ENCODE measurements around the gene GIMD1. TPM values are rescaled to one million over a fixed set of nuclear protein-coding genes. Genes with fewer than 3 reads are reported as not detected.
A peak's percentile ranks its signal among the peaks of the same experiment; 100 is the strongest.
"Not testable (repeated sequence)": the region's sequence is repeated elsewhere in the genome, so short reads cannot be mapped to it uniquely, and the experiment has no call there.

The GIMD1 gene
- under 1 TPM in 1 of 8 experiments, not detected in 7; 0.20 TPM for total RNA-seq

DNA sequence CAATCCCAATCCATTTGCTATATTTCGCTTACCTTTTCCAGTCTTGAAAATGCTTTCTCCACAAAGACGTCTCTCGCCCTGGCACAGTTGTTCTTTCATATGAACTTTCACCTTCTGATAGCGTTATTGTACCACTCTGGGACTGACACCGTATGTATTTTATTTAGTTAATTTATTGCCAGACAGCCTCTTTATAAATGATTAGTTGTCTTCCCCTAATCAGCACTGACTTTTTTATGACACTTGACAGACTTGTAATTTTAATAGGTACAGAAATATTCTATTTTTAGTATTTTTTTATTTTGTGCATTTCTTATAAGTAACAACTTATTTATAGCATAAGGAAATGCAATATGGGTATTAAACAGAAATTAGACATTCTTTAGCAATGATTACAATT, at the start of gene GIMD1:
Gene GIMD1 (minus strand): TSS at position 101 of the 400 bp plus-strand sequence. CDS start 1,343 bp downstream, outside the sequence.
- H3K4me3 ChIP-seq, result no peak within 1 kb of the TSS
- no peak within 1 kb of the TSS for H3K27ac ChIP-seq
- H3K4me1 ChIP-seq (replicated peaks in 1 of 2), result no peaks in the 10 kb centered on the region
- ATAC-seq (replicated peaks in 6 of 8), result no peak
- WGBS, 10 experiments, result 78 to 100% (median 92%) methylated on average over 1 to 5 of the region's 5 CpGs
- in situ Hi-C loops (cut with MboI; ENCODE audit: low pct_unique_long_range_greater_than_20kb in 2 of 9, low sequenced_read_pairs in 9 of 9, unreplicated experiment in 9 of 9), result loop anchor here in 4 of 9 experiments (25.0 kb wide), 2 partner anchors 444 to 819 kb away; no protein-coding TSS in a partner anchor

DNA sequence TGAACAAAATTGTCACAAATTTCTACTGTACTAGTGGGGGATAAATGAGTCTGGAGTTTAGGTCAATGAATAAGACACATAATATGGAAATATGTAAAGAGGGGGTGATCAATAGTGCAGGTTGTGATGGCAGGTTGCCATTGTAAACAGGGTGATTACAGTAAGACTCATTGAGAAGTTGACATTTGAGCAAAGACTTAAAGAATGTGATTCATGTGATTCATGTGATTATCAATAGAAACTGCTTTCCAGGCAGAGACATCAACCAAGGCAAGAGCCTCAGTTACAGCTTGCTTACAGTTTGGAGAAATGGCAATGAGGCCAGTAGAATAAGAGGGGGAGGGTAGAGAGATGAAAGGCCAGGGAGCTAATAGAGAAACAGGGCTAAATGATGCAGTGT, 45.8 kb upstream of the GIMD1 start:
- H3K4me1 ChIP-seq (replicated peaks in 1 of 2), result no peaks in the 10 kb centered on the region
- no peak overlapping the region for H3K27ac ChIP-seq
- peak in 2 of 8 experiments; percentile 44 to 73 for ATAC-seq (replicated peaks in 6 of 8)
- in situ Hi-C loops (cut with MboI; ENCODE audit: low pct_unique_long_range_greater_than_20kb in 2 of 9, low sequenced_read_pairs in 9 of 9, unreplicated experiment in 9 of 9), result no loop called here
- H3K4me3 ChIP-seq, result no peak overlapping the region

DNA sequence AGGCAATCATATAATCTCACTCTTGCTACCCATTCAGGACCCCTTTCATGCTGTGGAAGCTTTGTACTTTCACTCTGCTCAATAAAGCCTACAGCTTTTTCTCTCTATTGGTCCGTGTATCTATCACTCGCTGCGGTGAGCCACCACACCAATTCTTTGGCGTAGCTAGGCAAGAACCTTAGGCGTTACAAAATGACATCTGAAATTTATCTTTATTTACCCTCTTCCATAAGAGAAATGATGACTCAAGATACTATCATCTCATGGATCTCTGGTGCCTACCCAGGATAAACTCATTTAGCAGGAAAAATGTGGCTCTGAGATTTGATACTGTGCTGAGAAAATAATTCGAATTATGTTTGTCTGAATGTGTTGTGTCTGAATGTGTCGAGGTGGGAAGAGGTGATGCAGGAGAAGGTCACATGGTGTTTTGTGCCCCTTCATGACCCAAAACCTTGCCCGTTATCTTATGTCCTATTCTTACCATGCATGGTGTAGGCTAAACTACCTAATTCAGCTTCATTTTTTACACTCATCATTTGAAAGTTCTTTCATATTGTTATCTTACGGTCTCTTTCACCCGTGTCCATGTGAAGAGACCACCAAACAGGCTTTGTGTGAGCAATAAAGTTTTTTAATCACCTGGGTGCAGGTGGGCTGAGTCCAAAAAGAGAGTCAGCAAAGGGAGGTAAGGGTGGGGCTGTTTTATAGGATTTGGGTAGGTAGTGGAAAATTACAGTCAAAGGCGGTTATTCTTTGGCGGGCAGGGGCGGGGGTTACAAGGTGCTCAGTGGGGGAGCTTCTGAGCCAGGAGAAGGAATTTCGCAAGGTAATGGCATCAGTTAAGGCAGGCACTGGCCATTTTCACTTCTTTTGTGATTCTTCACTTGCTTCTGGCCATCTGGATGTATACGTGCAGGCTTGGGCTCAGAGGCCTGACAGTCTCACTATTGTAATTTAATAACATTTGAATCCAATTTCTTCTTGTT, 41.6 kb upstream of the GIMD1 start:
- no peak for ATAC-seq (replicated peaks in 6 of 8)
- in situ Hi-C loops (cut with MboI; ENCODE audit: low pct_unique_long_range_greater_than_20kb in 2 of 9, low sequenced_read_pairs in 9 of 9, unreplicated experiment in 9 of 9), result no loop called here
- 78 to 98% (median 88%) methylated on average over 4 to 14 of the region's 15 CpGs; no CpG with 5 or more reads in 1 of the 10 experiments for WGBS, 10 experiments
- no peak overlapping the region for H3K4me3 ChIP-seq
- H3K27ac ChIP-seq, result no peak overlapping the region
- no peaks in the 10 kb centered on the region for H3K4me1 ChIP-seq (replicated peaks in 1 of 2)

DNA sequence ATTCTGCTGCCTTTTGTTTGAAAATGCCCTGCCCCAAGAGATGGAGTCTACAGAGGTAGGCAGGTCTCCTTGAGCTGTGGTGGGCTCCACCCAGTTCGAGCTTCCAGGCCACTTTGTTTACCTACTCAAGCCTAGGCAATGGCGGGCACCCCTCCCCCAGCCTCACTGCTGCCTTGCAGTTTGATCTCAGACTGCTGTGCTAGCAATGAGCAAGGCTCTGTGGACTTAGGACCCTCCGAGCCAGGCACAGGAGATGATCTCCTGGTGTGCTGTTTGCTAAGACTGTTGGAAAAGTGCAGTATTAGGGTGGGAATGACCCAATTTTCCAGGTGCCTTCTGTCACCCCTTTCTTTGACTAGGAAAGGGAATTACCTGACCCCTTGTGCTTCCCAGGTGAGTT, 39.4 kb upstream of the GIMD1 start:
- H3K27ac ChIP-seq; ATAC-seq (replicated peaks in 6 of 8); in situ Hi-C loops (cut with MboI; ENCODE audit: low pct_unique_long_range_greater_than_20kb in 2 of 9, low sequenced_read_pairs in 9 of 9, unreplicated experiment in 9 of 9); H3K4me1 ChIP-seq (replicated peaks in 1 of 2); H3K4me3 ChIP-seq: not testable (repeated sequence)
- WGBS, 10 experiments, result 100% methylated on average over 1 of the region's 3 CpGs; no CpG with 5 or more reads in 9 of the 10 experiments

- in situ Hi-C loops (cut with MboI; ENCODE audit: low pct_unique_long_range_greater_than_20kb in 2 of 9, low sequenced_read_pairs in 9 of 9, unreplicated experiment in 9 of 9), result no loop called here
- WGBS, 10 experiments, result 50 to 100% (median 83%) methylated on average over 1 to 3 of the region's 3 CpGs
- Histone ChIP-seq H3K4me3 (no peak overlapping the region), H3K27ac (no peak overlapping the region), H3K4me1 (replicated peaks in 1 of 2) (no peaks in the 10 kb centered on the region)
- no peak for ATAC-seq (replicated peaks in 6 of 8)
These were observed 32.6 kb upstream of the GIMD1 start for GRCh38 chr4:106401157-106401556.

DNA sequence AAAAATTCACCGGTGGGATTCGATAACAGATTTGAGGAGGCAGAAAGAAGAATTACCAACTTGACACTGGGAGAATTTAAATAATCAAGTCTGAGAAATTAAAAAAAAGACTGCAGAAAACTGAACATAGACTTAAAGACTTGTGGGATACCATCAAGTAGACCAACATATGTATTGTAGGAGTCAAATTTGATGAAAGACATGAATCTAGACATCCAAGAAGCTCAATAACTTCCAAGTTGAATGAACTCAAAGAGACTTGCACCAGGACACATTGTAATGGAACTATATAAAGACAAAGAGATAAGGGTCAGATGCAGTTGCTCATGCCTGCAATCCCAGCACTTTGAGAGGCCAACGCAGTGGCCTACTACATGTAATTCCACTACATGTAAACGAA, 30.3 kb upstream of the GIMD1 start:
- ATAC-seq (replicated peaks in 6 of 8); H3K27ac ChIP-seq; H3K4me3 ChIP-seq; in situ Hi-C loops (cut with MboI; ENCODE audit: low pct_unique_long_range_greater_than_20kb in 2 of 9, low sequenced_read_pairs in 9 of 9, unreplicated experiment in 9 of 9); H3K4me1 ChIP-seq (replicated peaks in 1 of 2): not testable (repeated sequence)
- 0 to 69% (median 8%) methylated on average over 1 to 2 of the region's 4 CpGs; no CpG with 5 or more reads in 6 of the 10 experiments for WGBS, 10 experiments

GRCh38 chr4:106395582-106395981, 27.0 kb upstream of the GIMD1 start:
- no peak for ATAC-seq (replicated peaks in 6 of 8)
- Histone ChIP-seq H3K27ac (no peak overlapping the region), H3K4me3 (no peak overlapping the region), H3K4me1 (replicated peaks in 1 of 2) (no peaks in the 10 kb centered on the region)
- 8 to 100% (median 43%) methylated on average over 1 to 2 of the region's 2 CpGs; no CpG with 5 or more reads in 1 of the 10 experiments for WGBS, 10 experiments
- in situ Hi-C loops (cut with MboI; ENCODE audit: low pct_unique_long_range_greater_than_20kb in 2 of 9, low sequenced_read_pairs in 9 of 9, unreplicated experiment in 9 of 9), result no loop called here

GRCh38 chr4:106385853-106386393, 17.3 kb upstream of the GIMD1 start:
- WGBS, 10 experiments, result 50 to 100% (median 83%) methylated on average over 1 to 5 of the region's 6 CpGs; no CpG with 5 or more reads in 5 of the 10 experiments
- in situ Hi-C loops (cut with MboI; ENCODE audit: low pct_unique_long_range_greater_than_20kb in 2 of 9, low sequenced_read_pairs in 9 of 9, unreplicated experiment in 9 of 9), result no loop called here
- Histone ChIP-seq H3K4me3 (no peak overlapping the region), H3K27ac (no peak overlapping the region), H3K4me1 (replicated peaks in 1 of 2) (no peaks in the 10 kb centered on the region)
- no peak for ATAC-seq (replicated peaks in 6 of 8)

DNA sequence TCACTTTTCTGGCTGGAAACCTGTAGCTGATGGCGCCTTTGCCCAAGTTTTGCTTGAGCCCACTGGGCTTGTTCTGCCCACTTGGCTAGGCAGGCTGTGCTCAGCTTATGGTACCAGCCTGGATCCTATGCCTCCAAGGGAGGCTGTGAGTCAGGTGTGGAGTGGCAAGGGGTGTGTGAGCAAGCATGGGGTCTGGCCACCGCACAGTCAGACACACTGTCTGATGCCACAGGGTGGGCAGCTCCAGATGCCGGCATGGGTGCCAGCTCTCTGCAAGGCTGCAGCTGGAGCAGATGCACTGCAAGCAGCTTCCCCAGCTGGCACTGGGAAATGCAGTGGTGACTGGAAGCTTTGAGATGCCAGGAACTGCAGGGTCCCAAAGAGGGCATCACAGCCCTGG, 16.3 kb upstream of the GIMD1 start:
- no peaks in the 10 kb centered on the region for H3K4me1 ChIP-seq (replicated peaks in 1 of 2)
- WGBS, 10 experiments, result 80 to 100% (median 100%) methylated on average over 1 to 2 of the region's 3 CpGs; no CpG with 5 or more reads in 6 of the 10 experiments
- no peak for ATAC-seq (replicated peaks in 6 of 8)
- no peak overlapping the region for H3K4me3 ChIP-seq
- in situ Hi-C loops (cut with MboI; ENCODE audit: low pct_unique_long_range_greater_than_20kb in 2 of 9, low sequenced_read_pairs in 9 of 9, unreplicated experiment in 9 of 9), result no loop called here
- no peak overlapping the region for H3K27ac ChIP-seq

DNA sequence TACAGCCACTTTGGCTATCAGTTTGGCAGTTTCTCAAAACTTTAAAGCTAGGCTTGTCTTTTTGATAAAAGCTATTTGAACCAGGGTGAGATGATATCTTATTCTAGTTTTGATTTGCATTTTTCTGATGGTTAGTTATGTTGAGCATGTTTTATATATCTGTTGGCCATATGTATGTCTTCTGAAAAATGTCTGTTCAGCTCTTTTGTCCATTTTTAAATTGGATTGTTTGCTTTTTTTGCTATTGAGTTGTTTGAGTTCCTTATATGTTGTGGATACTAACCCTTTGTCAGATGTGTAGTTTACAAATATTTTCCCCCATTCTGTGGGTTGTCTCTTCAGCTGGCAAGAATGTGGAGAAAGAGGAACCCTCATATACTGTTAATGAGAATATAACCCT, 11.6 kb upstream of the GIMD1 start:
- ATAC-seq (replicated peaks in 6 of 8), result no peak
- no peak overlapping the region for H3K27ac ChIP-seq
- H3K4me1 ChIP-seq (replicated peaks in 1 of 2), result no peaks in the 10 kb centered on the region
- in situ Hi-C loops (cut with MboI; ENCODE audit: low pct_unique_long_range_greater_than_20kb in 2 of 9, low sequenced_read_pairs in 9 of 9, unreplicated experiment in 9 of 9), result no loop called here
- no peak overlapping the region for H3K4me3 ChIP-seq

DNA sequence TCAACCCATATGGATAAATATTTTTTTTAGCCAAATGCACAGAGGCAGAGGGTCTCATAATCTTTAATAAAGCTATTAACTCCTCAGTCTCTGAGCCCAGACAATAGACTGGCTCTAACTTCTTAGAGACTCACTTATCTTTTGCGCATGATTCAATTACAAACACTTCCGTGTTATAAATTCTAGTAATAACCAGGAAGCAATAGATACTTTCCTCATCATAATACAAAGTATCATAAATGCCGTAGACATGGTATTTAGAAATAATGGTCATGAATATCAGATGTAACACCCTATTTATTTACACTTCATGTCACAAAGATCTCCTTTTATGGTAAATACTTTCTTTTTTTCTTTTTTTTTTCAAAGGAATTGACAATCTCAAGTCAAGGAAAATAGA, 4.4 kb upstream of the GIMD1 start:
- no peak overlapping the region for H3K27ac ChIP-seq
- 70 to 100% (median 91%) methylated on average over 1 to 3 of the region's 3 CpGs for WGBS, 10 experiments
- ATAC-seq (replicated peaks in 6 of 8), result no peak

DNA sequence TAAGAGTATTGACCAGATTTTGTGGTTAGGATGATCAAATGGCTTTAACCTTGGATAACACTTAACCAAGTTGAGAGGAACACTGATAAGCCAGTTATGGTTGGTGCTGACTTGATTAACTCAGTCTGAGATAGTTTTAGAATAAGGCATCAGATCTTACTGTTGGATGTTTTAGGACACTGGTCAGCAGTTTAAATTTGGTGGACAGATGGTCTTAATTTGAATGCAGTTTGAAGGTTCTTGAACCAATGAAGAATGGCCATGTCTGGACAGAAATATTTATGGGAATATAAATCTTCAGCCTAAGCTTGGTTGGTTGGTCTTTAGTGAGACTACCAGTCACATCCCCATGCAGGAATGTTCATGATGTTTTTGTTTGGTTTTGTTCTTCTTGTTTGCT, 2.6 kb upstream of the GIMD1 start:
- Histone ChIP-seq H3K27ac (no peak overlapping the region), H3K4me3 (no peak overlapping the region), H3K4me1 (replicated peaks in 1 of 2) (no peaks in the 10 kb centered on the region)
- ATAC-seq (replicated peaks in 6 of 8), result no peak
- in situ Hi-C loops (cut with MboI; ENCODE audit: low pct_unique_long_range_greater_than_20kb in 2 of 9, low sequenced_read_pairs in 9 of 9, unreplicated experiment in 9 of 9), result loop anchor here in 4 of 9 experiments (25.0 kb wide), 2 partner anchors 441 to 816 kb away; no protein-coding TSS in a partner anchor

More for the DNA sequence above, 4.4 kb upstream of the GIMD1 start:
- in situ Hi-C loops (cut with MboI; ENCODE audit: low pct_unique_long_range_greater_than_20kb in 2 of 9, low sequenced_read_pairs in 9 of 9, unreplicated experiment in 9 of 9), result loop anchor here in 4 of 9 experiments (25.0 kb wide), 2 partner anchors 439 to 814 kb away; no protein-coding TSS in a partner anchor
- no peaks in the 10 kb centered on the region for H3K4me1 ChIP-seq (replicated peaks in 1 of 2)
- H3K4me3 ChIP-seq, result no peak overlapping the region

DNA sequence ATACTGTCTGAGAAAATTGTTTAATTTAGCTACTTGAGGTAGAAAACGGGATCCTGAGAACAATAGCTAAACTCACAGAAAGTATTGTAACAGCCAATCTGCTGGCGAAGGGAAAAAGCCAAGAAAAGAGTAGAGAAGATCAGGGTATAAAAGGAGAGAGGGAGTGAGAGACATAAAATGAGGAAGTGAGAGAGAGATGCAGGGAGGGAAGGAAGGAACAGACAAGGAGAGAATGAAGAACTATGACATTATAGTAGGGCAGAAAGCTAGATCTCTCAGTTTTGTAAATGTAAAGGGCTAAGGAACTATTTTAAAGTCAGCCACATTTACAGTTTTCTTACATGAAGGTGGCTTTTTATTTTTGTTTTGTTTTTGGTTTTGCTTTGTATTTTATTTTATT, 1.6 kb upstream of the GIMD1 start:
- 54 to 92% (median 79%) methylated on average over 1 to 2 of the region's 2 CpGs for WGBS, 10 experiments
- no peak for ATAC-seq (replicated peaks in 6 of 8)
- in situ Hi-C loops (cut with MboI; ENCODE audit: low pct_unique_long_range_greater_than_20kb in 2 of 9, low sequenced_read_pairs in 9 of 9, unreplicated experiment in 9 of 9), result loop anchor here in 4 of 9 experiments (25.0 kb wide), 2 partner anchors 442 to 817 kb away; no protein-coding TSS in a partner anchor
- Histone ChIP-seq H3K4me3 (no peak overlapping the region), H3K4me1 (replicated peaks in 1 of 2) (no peaks in the 10 kb centered on the region), H3K27ac (no peak overlapping the region)
